ENCODE data around the gene BCL11B.

DNA sequence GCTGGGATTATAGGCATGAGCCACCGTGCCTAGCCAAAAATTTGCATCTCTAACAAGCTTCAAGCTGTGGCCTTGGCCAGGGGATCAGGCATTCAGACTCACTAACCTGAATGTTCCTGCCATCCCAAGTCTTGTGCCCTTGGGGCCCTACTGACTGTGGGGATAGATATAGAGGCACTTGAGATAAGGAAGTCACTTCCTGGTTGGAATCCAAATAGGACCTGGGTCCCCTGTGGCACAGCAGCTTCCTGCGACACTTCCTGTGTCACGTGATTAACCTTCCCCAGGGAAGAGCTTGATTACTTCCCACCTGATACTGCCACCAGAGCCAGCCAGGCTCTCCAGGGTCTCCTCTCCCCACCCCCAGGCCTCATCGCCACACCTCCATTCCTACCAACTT is 128.2 kb downstream of the BCL11B start:
- TF ChIP-seq, protein P1, sequence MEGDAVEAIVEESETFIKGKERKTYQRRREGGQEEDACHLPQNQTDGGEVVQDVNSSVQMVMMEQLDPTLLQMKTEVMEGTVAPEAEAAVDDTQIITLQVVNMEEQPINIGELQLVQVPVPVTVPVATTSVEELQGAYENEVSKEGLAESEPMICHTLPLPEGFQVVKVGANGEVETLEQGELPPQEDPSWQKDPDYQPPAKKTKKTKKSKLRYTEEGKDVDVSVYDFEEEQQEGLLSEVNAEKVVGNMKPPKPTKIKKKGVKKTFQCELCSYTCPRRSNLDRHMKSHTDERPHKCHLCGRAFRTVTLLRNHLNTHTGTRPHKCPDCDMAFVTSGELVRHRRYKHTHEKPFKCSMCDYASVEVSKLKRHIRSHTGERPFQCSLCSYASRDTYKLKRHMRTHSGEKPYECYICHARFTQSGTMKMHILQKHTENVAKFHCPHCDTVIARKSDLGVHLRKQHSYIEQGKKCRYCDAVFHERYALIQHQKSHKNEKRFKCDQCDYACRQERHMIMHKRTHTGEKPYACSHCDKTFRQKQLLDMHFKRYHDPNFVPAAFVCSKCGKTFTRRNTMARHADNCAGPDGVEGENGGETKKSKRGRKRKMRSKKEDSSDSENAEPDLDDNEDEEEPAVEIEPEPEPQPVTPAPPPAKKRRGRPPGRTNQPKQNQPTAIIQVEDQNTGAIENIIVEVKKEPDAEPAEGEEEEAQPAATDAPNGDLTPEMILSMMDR (IDR thresholded peaks at IDR 0.05), result no peak
- no peak for TF ChIP-seq EZH2 (IDR thresholded peaks at IDR 0.05)

Data from neural progenitor cell (in vitro differentiated cells).